HG03196 (cell line): ENCODE measurements around the gene KRTAP9-8.
"Not testable (repeated sequence)": the region's sequence is repeated elsewhere in the genome, so short reads cannot be mapped to it uniquely, and the experiment has no call there.

Source experiments
- ATAC-seq: cut with Tn5 transposase; IDR thresholded peaks from one replicate; pipeline ENCODE4 v1.9.1; 2021; ENCODE audit not compliant: unreplicated experiment

KRTAP9-8 gene, protein sequence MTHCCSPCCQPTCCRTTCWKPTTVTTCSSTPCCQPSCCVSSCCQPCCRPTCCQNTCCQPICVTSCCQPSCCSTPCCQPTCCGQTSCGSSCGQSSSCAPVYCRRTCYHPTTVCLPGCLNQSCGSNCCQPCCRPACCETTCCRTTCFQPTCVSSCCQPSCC

DNA sequence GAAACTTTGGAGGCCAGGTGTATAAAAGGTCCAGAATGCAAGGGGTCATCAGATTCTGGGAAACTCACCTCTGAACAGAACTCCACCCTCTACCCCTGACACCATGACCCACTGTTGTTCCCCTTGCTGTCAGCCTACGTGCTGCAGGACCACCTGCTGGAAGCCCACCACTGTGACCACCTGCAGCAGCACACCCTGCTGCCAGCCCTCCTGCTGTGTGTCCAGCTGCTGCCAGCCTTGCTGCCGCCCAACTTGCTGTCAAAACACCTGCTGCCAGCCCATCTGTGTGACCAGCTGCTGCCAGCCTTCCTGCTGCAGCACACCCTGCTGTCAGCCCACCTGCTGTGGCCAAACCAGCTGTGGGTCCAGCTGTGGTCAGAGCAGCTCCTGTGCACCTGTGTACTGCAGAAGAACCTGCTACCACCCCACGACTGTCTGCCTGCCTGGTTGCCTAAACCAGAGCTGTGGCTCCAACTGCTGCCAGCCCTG is at the start of gene KRTAP9-8:
KRTAP9-8 (plus strand) TSS at position 51 of the 489 bp plus-strand sequence; CDS start at position 104, 53 bp downstream.
- ATAC-seq = not testable (repeated sequence)

DNA sequence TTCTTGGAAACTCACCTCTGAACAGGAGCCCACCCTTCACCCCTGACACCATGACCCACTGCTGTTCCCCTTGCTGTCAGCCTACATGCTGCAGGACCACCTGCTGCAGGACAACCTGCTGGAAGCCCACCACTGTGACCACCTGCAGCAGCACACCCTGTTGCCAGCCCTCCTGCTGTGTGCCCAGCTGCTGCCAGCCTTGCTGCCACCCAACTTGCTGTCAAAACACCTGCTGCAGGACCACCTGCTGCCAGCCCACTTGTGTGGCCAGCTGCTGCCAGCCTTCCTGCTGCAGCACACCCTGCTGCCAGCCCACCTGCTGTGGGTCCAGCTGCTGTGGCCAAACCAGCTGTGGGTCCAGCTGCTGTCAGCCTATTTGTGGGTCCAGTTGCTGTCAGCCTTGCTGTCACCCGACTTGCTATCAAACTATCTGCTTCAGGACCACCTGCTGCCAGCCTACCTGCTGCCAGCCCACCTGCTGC is 47.9 kb upstream of the KRTAP9-8 start, which contains the start of gene KRTAP9-1:
KRTAP9-1 (plus strand) TSS at position 51 of the 482 bp plus-strand sequence; CDS start at position 51, 0 bp downstream.
- not testable (repeated sequence) for ATAC-seq

DNA sequence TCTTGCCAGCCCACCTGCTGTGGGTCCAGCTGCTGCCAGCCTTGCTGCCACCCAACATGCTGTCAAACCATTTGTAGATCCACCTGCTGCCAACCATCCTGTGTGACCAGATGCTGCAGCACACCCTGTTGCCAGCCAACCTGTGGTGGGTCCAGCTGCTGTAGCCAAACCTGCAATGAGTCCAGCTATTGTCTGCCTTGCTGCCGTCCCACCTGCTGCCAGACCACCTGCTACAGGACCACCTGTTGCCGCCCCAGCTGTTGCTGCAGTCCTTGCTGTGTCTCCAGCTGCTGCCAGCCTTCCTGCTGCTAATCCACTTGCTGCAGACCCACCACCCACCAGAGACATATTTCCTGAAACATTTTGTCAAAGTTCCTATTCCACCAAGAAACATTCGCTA is 47.5 kb upstream of the KRTAP9-8 start:
- no peak for ATAC-seq

DNA sequence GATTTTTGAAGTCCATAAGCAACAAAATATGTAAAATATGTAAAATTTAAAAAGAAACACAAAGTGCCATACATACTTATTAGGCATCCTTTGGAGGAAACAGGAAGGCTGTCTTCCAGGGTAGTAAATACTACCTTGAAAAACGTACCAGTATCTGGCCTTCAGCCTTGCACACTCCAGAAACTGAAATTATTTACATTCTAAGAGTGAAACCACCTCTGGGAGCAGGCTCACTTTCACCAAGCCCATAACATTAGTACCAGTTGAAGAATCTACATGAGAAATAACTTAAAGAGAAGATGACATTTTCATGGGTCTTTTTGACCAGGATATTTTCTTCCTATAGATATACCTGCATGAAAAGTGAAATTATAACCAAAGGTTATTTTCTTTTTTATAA is 41.7 kb upstream of the KRTAP9-8 start:
- ATAC-seq = no peak

DNA sequence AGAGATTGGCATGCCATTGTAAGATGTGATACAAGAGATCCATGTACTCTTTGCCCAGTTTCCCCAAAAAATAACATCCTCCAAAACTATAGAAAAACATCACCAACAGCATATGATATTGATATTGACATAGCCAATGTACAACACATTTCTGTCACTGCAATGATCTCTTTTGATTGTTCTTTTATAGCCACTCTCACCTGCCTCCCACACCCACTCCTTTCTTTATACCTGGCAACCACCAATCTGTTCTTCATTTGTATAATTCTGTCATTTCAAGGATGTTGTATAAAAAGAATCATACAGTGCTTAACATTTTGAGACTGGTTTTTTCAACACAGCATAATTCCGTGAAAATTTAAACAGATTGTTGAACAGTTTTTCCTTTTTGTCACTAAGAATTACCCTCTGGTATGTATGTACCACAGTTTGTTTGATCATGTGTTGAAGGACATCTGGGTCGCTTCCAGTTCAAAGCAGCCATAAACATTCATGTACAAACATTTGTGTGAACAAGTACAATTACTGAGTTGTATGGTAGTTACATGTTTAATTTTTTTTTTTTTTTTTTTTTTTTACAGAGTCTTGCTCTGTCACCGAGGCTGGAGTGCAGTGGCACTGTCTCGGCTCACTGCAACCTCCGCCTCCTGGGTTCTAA is 38.2 kb upstream of the KRTAP9-8 start:
- no peak for ATAC-seq

DNA sequence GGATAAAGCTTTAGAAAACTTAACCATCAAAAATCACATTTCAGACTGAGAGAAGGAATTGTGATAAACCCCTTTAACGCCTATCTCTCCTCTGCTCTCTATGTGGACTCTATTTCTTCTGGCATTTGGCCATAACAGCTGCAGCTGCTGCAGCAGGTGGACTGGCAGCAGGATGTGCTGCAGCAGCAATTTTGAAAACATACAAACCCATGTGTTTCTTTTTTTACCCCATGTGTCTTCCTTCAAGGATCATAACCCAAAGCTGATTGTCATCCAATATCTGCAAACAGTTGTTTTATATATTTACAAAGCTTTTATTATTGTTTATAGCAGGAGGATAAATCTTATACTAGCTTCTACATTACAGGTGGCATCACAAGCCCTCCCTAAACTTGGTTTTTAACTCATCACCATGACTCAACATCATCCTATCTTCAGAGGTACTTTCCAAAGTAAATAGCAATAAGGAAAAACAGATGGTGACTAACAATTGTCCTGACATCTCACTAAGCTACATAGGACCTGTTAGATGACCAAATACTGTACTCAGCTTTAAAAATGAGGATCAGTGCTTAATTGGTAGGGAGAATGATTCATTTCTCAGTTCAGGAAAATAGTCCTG is 25.8 kb upstream of the KRTAP9-8 start:
- no peak for ATAC-seq

DNA sequence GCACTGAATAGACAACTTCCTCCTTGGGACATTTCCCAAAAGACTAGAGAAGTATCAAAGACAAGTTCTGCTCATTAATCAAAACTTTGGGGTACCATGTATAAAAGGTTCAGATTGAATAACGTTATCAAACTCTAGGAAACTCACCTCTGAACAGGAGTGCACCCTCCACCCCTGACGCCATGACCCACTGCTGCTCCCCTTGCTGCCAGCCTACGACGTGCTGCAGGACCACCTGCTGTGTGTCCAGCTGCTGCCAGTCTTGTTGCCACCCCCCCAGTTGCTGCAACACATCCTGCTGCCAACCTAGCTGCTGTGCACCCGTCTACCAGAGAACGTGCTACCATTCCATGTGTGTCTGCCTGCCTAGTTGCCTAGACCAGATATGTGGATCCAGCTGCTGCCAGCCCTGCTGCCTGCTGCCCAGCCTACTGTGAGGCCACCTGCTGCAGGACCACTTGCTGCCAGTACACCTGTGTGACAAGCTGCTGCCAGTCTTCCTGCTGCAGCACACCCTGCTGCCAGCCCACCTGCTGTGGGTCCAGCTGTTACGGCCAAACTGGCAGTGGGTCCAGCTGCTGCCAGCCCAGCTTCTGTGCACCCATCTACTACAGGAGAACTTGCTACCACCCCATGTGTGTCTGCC is 25.2 kb upstream of the KRTAP9-8 start:
- ATAC-seq = no peak

DNA sequence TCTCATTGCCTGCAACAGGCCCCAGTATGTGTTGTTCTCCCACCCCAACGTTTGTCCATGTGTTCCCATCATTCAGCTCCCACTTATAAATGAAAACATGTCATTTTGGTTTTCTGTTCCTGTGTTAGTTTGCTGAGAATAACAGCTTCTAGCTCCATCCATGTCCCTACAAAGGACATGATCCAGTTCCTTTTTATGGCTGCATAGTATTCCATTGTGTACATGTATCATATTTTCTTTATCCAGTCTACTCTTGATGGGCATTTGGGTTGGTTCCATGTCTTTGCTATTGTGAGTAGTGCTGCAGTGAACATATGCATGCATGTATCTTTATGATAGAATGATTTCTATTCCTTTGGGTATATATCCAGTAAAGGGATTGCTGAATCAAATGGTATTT is 22.1 kb upstream of the KRTAP9-8 start:
- ATAC-seq = no peak

DNA sequence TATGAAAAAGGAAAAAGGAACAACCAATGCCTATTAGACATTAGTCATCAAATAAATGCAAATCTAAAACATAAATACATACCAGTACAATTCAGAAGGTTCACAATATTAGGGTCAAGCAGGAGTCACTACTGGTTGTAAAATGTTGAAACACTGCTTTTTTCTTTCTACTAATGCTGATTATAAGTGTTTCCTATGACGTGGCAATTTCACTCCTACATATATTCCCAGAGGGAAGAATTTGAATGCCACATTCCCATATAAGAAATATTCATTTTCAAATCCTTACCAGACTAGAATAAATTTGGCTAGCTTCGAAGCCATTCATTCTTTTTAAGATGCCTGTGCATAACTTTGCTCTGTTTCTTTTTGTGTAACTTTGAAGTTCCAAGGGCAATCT is 14.0 kb upstream of the KRTAP9-8 start:
- no peak for ATAC-seq

DNA sequence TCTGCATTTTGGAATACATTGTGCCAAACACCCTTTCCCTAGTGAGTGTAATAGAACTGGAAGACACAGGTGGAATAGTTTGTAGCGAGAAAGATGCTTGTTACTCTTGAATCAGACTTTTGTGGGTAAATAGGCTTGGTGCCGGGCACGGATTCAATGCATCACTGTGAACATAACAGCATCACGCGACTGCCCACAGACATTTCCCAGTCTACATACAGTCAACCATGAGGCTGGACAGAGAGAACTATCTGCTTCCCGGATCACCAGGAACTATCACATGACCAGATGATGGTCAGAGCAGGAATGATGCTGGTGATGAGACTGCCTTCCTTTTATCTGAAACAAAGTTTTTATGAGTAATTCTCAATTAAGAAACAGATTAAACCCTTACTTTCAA is 11.7 kb upstream of the KRTAP9-8 start:
- no peak for ATAC-seq

DNA sequence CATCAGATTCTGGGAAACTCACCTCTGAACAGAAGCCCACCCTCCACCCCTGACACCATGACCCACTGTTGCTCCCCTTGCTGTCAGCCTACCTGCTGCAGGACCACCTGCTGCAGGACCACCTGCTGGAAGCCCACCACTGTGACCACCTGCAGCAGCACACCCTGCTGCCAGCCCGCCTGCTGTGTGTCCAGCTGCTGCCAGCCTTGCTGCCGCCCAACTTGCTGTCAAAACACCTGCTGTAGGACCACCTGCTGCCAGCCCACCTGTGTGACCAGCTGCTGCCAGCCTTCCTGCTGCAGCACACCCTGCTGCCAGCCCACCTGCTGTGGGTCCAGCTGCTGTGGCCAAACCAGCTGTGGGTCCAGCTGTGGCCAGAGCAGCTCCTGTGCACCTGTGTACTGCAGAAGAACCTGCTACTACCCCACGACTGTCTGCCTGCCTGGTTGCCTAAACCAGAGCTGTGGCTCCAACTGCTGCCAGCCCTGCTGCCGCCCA is 11.2 kb upstream of the KRTAP9-8 start, which contains the start of gene KRTAP9-2:
KRTAP9-2 (plus strand) TSS at position 51 of the 498 bp plus-strand sequence; CDS start at position 58, 7 bp downstream.
- not testable (repeated sequence) for ATAC-seq

DNA sequence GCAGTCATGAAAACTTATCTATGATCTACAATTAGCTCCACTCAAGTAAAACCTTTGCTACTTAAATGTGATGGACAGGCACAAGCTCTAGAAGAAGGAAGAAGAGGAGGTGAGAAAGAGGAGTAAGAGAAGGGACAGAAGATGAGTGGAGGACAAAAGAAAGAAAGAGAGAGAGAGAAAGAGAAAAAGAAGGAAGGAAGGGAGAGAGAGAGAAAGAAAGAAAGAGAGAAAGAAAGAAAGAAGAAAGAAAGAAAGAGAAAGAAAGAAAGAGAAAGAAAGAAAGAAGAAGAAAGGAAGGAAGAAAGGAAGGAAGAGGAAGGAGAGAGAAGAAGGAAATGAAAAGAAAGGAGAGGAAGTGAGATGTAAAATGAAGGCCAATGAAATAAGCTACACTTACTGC is 7.7 kb upstream of the KRTAP9-8 start:
- no peak for ATAC-seq

DNA sequence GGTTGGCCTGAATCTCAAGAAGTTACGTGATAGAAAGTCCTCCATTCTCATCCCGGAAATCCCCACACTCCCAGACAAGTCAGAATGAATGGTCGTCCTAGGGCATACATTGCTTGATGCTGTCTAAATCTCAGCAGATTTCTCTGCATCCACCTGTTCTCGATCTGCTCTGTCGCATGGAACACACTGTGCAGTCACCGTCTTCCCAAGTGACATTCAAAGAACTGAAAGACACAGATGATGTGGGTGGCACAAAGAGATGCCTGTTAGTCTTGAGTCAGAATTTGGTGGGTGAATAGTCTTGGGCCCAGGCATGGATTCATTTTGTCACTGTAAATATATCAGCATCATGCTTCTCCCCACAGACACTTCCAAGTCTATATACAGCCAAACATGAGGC is 6.1 kb upstream of the KRTAP9-8 start:
- ATAC-seq = no peak

DNA sequence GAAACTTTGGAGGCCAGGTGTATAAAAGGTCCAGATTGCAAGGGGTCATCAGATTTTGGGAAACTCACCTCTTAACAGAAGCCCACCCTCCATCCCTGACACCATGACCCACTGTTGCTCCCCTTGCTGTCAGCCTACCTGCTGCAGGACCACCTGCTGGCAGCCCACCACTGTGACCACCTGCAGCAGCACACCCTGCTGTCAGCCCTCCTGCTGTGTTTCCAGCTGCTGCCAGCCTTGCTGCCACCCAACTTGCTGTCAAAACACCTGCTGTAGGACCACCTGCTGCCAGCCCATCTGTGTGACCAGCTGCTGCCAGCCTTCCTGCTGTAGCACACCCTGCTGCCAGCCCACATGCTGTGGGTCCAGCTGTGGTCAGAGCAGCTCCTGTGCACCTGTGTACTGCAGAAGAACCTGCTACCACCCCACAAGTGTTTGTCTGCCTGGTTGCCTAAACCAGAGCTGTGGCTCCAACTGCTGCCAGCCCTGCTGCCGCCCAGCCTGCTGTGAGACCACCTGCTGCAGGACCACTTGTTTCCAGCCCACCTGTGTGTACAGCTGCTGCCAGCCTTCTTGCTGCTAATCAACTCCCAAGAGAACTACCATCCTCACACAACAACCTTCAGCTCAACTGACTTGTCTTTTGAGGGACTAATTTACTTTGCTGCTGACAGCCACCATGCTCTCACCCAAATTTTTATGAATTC is 5.2 kb upstream of the KRTAP9-8 start, which contains the start of gene KRTAP9-3:
KRTAP9-3 (plus strand) TSS at position 51 of the 707 bp plus-strand sequence; CDS start at position 104, 53 bp downstream.
- not testable (repeated sequence) for ATAC-seq

DNA sequence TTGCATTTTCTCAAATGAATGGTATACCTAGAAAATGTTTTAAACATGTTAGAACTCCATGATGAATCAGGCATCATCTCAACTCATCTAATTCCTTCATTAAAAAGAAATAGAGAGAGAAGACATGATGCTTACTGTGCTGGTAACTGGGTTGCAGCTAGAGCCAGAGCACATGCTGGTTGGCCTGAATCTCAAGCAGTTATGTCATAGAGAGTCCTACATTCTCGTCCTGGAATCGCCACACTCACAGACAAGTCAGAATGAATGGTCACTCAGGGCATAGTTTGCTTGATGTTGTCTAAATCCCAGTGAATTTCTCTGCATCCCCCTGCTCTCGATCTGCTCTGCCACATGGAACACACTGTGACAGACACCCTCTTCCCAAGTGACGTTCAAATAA is 683 bp upstream of the KRTAP9-8 start:
- ATAC-seq = not testable (repeated sequence)

DNA sequence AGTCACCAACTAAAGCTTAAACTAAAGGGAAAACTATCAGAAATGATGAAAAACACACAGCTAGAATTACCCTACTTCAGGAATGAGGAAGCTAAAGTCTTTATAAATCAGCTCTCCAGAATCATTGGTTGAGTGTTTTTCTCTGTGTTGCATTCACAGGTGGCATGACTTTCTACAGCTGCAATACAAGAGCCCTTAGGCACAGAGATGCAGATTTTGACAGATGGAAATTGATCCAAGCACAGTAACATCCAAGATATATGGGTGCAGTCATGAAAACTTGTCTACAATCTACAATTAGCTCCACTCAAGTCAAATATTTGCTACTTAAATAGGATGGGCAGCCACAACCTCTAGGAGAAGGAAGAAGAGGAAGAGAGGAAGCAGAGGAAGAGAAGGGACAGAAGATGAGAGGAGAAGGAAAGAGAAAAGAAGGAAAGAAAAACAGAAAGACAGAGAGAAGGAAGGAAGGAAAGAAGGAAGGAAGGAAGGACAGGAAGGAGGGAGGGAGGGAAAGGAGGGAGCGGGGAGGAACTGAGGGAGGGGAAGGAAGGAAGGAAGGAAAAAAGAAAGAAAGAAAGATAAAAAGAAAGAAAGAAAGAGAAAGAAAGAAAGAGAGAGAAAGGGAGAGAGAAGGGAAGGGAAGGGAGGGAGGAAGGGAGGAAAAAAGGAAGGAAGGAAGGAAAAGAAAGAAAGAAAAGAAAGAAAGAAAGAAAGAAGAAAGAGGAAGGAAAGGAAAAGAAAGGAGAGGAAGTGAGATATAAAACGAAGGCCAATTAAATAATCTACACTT is 9.4 kb downstream of the KRTAP9-8 start:
- ATAC-seq = not testable (repeated sequence)

DNA sequence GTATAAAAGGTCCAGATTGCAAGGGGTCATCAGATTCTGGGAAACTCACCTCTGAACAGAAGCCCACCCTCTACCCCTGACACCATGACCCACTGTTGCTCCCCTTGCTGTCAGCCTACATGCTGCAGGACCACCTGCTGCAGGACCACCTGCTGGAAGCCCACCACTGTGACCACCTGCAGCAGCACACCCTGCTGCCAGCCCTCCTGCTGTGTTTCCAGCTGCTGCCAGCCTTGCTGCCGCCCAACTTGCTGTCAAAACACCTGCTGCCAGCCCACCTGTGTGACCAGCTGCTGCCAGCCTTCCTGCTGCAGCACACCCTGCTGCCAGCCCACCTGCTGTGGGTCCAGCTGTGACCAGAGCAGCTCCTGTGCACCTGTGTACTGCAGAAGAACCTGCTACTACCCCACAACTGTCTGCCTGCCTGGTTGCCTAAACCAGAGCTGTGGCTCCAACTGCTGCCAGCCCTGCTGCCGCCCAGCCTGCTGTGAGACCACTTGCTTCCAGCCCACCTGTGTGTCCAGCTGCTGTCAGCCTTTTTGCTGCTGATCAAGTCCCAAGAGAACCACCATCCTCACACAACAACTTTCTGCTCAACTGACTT is 11.9 kb downstream of the KRTAP9-8 start, which contains the start of gene KRTAP9-4:
KRTAP9-4 (plus strand) TSS at position 51 of the 604 bp plus-strand sequence; CDS start at position 85, 34 bp downstream.
- not testable (repeated sequence) for ATAC-seq

DNA sequence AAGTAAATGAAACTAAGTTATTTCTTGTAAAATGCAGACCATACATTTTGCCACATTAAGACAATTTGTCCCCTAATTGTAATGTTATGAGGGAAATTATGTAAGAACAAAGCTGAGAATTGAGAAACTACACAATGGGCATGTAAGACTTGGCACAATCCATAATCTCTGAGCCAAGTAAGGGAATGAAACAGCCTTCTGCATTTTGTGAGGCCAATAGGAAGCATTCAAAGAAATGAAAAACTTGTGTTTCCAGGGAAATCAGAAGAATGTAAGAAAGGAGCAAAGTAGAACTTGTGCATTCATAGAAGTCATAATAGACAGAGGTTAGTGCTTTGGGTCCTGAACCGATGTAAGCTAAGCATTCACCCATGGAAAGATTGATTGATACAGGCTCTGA is 13.5 kb downstream of the KRTAP9-8 start:
- ATAC-seq = no peak

DNA sequence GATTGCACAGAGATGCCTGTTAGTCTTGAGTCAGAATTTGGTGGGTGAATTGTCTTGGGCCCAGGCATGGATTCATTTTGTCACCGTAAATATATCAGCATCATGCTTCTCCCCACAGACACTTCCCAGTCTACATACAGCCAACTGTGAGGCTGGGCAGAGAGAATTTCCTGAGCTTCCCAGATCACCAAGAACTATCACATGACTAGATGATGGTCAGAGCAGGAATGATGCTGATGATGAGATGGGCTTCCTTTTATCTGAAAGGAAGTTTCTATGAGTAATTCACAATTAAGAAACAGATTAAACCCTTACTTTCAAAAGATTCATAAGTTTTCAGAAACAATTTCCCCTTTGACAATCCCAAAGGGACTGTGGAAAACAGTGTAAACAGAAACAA is 17.1 kb downstream of the KRTAP9-8 start:
- ATAC-seq = no peak
